GM12865 (cell line): ENCODE results near the gene RECQL5.

ENCODE experiments used
- DNase-seq: peaks from one replicate; pipeline ENCODE4 v3.0.0; 2010; ENCODE audit warnings: low read depth
- H3K4me3 ChIP-seq: 2 replicates; pipeline ENCODE4 v1.5.1; 2011; ENCODE audit warnings: mild to moderate bottlenecking, low read depth, low read length, control low read depth
- CTCF ChIP-seq: IDR thresholded peaks from 2 replicates; pipeline ENCODE4 v1.5.1; 2011; ENCODE audit warnings: low read length, control low read depth, low read depth, inconsistent platforms; ENCODE audit not compliant: insufficient read depth; ENCODE audit errors: missing control alignments

The RECQL5 gene

DNA sequence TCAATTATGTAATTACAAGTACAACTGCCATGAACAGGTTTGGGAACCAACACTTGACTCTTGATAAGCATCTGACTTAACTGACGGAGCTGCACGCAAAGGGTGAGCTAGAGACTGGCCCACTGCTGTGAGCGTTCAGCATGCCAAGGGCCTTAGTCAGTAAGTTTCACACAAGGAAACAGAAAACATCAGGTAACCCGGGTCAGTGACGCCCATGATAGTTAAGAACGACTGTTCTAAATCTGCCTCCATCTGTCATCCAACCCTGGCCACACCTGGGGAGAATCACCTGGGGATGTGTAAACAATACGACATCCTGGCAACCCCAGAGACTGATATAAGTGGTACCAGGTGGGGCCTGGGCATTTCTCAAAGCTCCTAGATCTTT, 21.5 kb downstream of the RECQL5 start:
- TF ChIP-seq CTCF = no peak
- no peak for DNase-seq
- H3K4me3 ChIP-seq = no peak overlapping the region

- H3K4me3 ChIP-seq = no peak overlapping the region
- DNase-seq = no peak
- TF ChIP-seq CTCF = no peak
Observed at GRCh38 chr17:75643643-75644017, 23.3 kb downstream of the RECQL5 start.

GRCh38 chr17:75642784-75643642, 23.9 kb downstream of the RECQL5 start:
- no peak for TF ChIP-seq CTCF
- no peak overlapping the region for H3K4me3 ChIP-seq
- no peak for DNase-seq

- H3K4me3 ChIP-seq = no peak overlapping the region
- DNase-seq = no peak
- TF ChIP-seq CTCF = no peak
Observed at GRCh38 chr17:75642182-75642783, 24.7 kb downstream of the RECQL5 start.

DNA sequence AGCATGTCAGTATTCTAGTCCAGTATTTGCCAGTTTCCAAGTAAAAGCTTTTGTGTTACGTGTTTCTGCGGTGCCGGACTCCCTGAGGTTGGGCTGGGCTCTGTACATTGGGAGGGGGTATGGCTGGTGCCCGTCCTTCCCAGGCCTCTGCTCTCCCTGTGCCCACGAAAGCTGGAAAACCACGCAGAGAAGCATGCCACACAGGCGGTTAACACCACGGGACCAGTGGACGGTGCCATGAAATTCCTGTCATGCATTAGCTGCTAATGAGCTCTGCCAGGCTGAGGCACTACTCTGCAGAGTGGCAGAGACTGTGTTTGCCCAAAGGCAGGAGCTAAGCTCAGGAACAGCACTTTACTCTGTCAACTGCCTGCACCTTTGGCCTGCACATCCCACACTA, 25.6 kb downstream of the RECQL5 start:
- no peak for TF ChIP-seq CTCF
- no peak overlapping the region for H3K4me3 ChIP-seq
- DNase-seq = no peak

DNA sequence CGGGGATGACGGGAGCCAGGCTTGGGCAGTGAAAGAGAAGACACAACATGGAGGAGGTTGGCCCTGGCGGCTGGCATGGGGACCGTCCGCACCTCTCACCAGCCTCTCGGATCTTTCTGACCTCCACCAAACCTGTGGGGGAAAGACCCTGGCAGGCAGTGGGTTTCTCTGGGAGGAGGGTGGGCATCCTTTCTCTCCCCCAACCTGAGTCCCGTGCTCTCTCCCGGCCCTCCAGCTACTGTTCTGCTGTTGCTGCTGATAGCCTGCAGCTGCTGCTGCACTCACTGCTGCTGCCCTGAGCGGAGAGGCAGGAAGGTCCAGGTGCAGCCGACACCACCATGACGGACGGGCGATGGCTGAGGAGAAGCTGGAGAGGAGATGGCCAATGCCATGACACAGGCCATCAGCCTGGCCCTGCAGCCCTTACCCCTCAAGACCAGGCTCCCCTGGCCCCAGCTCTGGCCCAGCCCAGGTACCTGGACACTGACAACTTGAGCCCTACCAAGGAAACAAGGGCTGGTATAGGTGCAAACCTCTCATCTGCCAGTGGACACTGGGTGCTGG, 26.3 kb downstream of the RECQL5 start:
- no peak for TF ChIP-seq CTCF
- H3K4me3 ChIP-seq = no peak overlapping the region
- DNase-seq = no peak
